ENCODE data around the gene RAD51B.

- TF ChIP-seq EP300 (IDR thresholded peaks at IDR 0.05) = no peak
- no peak for TF ChIP-seq POLR2A (IDR thresholded peaks at IDR 0.05)
Observed at GRCh38 chr14:68230202-68230949, 410.8 kb downstream of the RAD51B start.

All from ovary (tissue), 1 donor.